Karpas-422 (cell line): ENCODE data around the gene ZNF710. TPM values are rescaled to one million over a fixed set of nuclear protein-coding genes. Genes with fewer than 3 reads are reported as not detected.
"Not testable (repeated sequence)": the region's sequence is repeated elsewhere in the genome, so short reads cannot be mapped to it uniquely, and the experiment has no call there.

Experiments used
- DNase-seq: peaks from one replicate; pipeline ENCODE4 v3.0.0-alpha.2; 2015
- H2AFZ ChIP-seq: fragments of 200-600 bp; sonication (generic); 2 replicates; pipeline ENCODE4 v1.6.1; 2014; ENCODE audit warnings: antibody characterized with exemption, low read length, mixed read lengths
- H3K27ac ChIP-seq: fragments of 200-600 bp; sonication (generic); 2 replicates; pipeline ENCODE4 v1.5.1; 2014; ENCODE audit warnings: mild to moderate bottlenecking, low read length, moderate library complexity
- H3K27me3 ChIP-seq: fragments of 200-600 bp; sonication (generic); 2 replicates; pipeline ENCODE4 v1.6.1; 2014; ENCODE audit warnings: low read length, mixed read lengths
- H3K36me3 ChIP-seq: fragments of 200-600 bp; sonication (generic); 2 replicates; pipeline ENCODE4 v1.6.1; 2014; ENCODE audit warnings: low read length, mixed read lengths; ENCODE audit not compliant: insufficient read depth
- H3K4me1 ChIP-seq: fragments of 200-600 bp; sonication (generic); 2 replicates; pipeline ENCODE4 v1.6.1; 2014; ENCODE audit warnings: mild to moderate bottlenecking, low read length, mixed read lengths
- H3K4me2 ChIP-seq: fragments of 200-600 bp; sonication (generic); 2 replicates; pipeline ENCODE4 v1.6.1; 2014; ENCODE audit warnings: low read length, low read depth, mild to moderate bottlenecking; ENCODE audit not compliant: poor library complexity, severe bottlenecking
- H3K4me3 ChIP-seq: fragments of 200-600 bp; sonication (generic); 2 replicates; pipeline ENCODE4 v1.5.1; 2014; ENCODE audit warnings: mild to moderate bottlenecking, antibody characterized with exemption, low read length, mixed read lengths
- H3K79me2 ChIP-seq: fragments of 200-600 bp; sonication (generic); 2 replicates; pipeline ENCODE4 v1.6.1; 2014; ENCODE audit warnings: mild to moderate bottlenecking, low read length, mixed read lengths
- H3K9ac ChIP-seq: fragments of 200-600 bp; sonication (generic); 2 replicates; pipeline ENCODE4 v1.6.0; 2014; ENCODE audit warnings: low read length
- H3K9me2 ChIP-seq: fragments of 200-600 bp; sonication (generic), shearing (Covaris generic); replicated peaks from 2 replicates; pipeline ENCODE4 v1.6.0; 2014; ENCODE audit warnings: mild to moderate bottlenecking, low read length, moderate library complexity; ENCODE audit not compliant: insufficient read depth
- H3K9me3 ChIP-seq: fragments of 300-700, 200-600 bp; sonication (generic); 2 replicates; pipeline ENCODE4 v1.6.1; 2014; ENCODE audit warnings: low read length, mixed read lengths
- H4K20me1 ChIP-seq: fragments of 200-600 bp; sonication (generic); 2 replicates; pipeline ENCODE4 v1.6.1; 2014; ENCODE audit warnings: mild to moderate bottlenecking, antibody characterized with exemption, low read length, low read depth; ENCODE audit not compliant: insufficient read depth
- total RNA-seq: library from RNA; depleted of rRNA; stranded (reverse); fragments of >200 nt; shearing (Covaris generic); gene quantifications from 2 replicates; pipeline ENCODE4 v1.2.3, GENCODE V29; 2014; ENCODE audit warnings: low replicate concordance

Gene ZNF710
- total RNA-seq, 1 experiment from 2014 or later = 25.2 TPM

GRCh38 chr15:89971592-89971997 is 29.5 kb upstream of the ZNF710 start:
- H3K36me3 ChIP-seq = no peaks in the 10 kb centered on the region
- no peaks in the 10 kb centered on the region; the same call in 1 of the 2 replicates for H3K27me3 ChIP-seq
- H3K79me2 ChIP-seq = no peaks in the 10 kb centered on the region
- no peaks in the 10 kb centered on the region for H3K9me3 ChIP-seq
- H3K4me3 ChIP-seq = no peak overlapping the region
- H2AFZ ChIP-seq = peak overlapping the region; percentile 34; the same call in 1 of the 2 replicates
- H3K9me2 ChIP-seq = no peaks in the 10 kb centered on the region
- peak; percentile 92 for DNase-seq
- H4K20me1 ChIP-seq = no peaks in the 10 kb centered on the region
- H3K4me2 ChIP-seq = peak overlapping the region; percentile 9
- H3K27ac ChIP-seq = no peak overlapping the region
- peaks cover 20% of the 10 kb centered on the region for H3K4me1 ChIP-seq
- no peak overlapping the region for H3K9ac ChIP-seq

DNA sequence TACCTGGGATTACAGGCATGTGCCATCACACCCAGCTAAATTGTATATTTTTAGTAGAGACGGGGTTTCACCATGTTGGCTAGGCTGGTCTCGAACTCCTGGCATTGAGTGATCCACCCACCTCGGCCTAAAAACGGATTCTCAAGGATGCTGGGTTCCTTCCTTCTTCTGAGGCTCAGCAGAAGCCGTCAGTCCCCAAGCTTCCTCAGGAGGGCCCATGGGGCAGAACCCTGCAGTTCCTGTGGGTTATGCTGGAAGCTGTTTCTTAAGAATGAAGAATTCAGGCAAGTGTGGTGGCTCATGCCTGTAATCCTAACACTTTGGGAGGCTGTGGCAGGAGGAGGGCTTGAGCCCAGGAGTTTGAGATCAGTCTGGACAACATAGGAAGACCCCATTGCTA is 29.0 kb upstream of the ZNF710 start:
- Histone ChIP-seq H2AFZ (peak overlapping the region; percentile 34; the same call in 1 of the 2 replicates), H3K9ac (no peak overlapping the region), H3K27ac (no peak overlapping the region), H3K27me3 (no peaks in the 10 kb centered on the region; the same call in 1 of the 2 replicates), H3K36me3 (no peaks in the 10 kb centered on the region), H3K4me2 (no peak overlapping the region), H3K4me3 (no peak overlapping the region), H3K4me1 (peaks cover 20% of the 10 kb centered on the region), H4K20me1 (no peaks in the 10 kb centered on the region), H3K79me2 (no peaks in the 10 kb centered on the region), H3K9me3 (no peaks in the 10 kb centered on the region), H3K9me2 (no peaks in the 10 kb centered on the region)
- no peak for DNase-seq

GRCh38 chr15:89975482-89976245 is 25.5 kb upstream of the ZNF710 start:
- Histone ChIP-seq H3K4me2 (no peak overlapping the region), H3K9ac (no peak overlapping the region), H3K9me3 (no peaks in the 10 kb centered on the region), H3K4me3 (no peak overlapping the region), H2AFZ (no peak overlapping the region), H3K27me3 (no peaks in the 10 kb centered on the region; the same call in 1 of the 2 replicates), H3K79me2 (no peaks in the 10 kb centered on the region), H3K36me3 (no peaks in the 10 kb centered on the region), H3K27ac (no peak overlapping the region), H4K20me1 (no peaks in the 10 kb centered on the region), H3K4me1 (peaks cover 20% of the 10 kb centered on the region), H3K9me2 (no peaks in the 10 kb centered on the region)
- DNase-seq = no peak

GRCh38 chr15:89976246-89976600 is 24.9 kb upstream of the ZNF710 start:
- no peak overlapping the region for H2AFZ ChIP-seq
- H3K9me2 ChIP-seq = no peaks in the 10 kb centered on the region
- no peaks in the 10 kb centered on the region for H3K36me3 ChIP-seq
- H3K79me2 ChIP-seq = no peaks in the 10 kb centered on the region
- no peaks in the 10 kb centered on the region for H3K9me3 ChIP-seq
- H3K4me3 ChIP-seq = no peak overlapping the region
- H3K27ac ChIP-seq = no peak overlapping the region
- H3K27me3 ChIP-seq = no peaks in the 10 kb centered on the region; the same call in 1 of the 2 replicates
- H3K4me2 ChIP-seq = no peak overlapping the region
- DNase-seq = no peak
- H3K4me1 ChIP-seq = peaks cover 20% of the 10 kb centered on the region
- H4K20me1 ChIP-seq = no peaks in the 10 kb centered on the region
- H3K9ac ChIP-seq = no peak overlapping the region

GRCh38 chr15:89977836-89978235 is 23.3 kb upstream of the ZNF710 start:
- peaks cover 13% of the 10 kb centered on the region for H3K4me1 ChIP-seq
- H4K20me1 ChIP-seq, H3K9me2 ChIP-seq, H3K27ac ChIP-seq, H3K27me3 ChIP-seq, H3K36me3 ChIP-seq, H3K79me2 ChIP-seq, H3K9ac ChIP-seq, H3K4me2 ChIP-seq, H2AFZ ChIP-seq, H3K9me3 ChIP-seq, H3K4me3 ChIP-seq, DNase-seq: not testable (repeated sequence)

- Histone ChIP-seq H3K36me3 (no peaks in the 10 kb centered on the region), H3K9ac (no peak overlapping the region), H3K79me2 (no peaks in the 10 kb centered on the region), H3K27me3 (no peaks in the 10 kb centered on the region; the same call in 1 of the 2 replicates), H3K9me2 (no peaks in the 10 kb centered on the region), H3K27ac (no peak overlapping the region), H3K4me3 (no peak overlapping the region), H4K20me1 (no peaks in the 10 kb centered on the region), H3K9me3 (no peaks in the 10 kb centered on the region), H3K4me2 (no peak overlapping the region), H2AFZ (no peak overlapping the region), H3K4me1 (peaks cover 13% of the 10 kb centered on the region)
- no peak for DNase-seq
Observed at GRCh38 chr15:89978914-89979313, 22.2 kb upstream of the ZNF710 start.

DNA sequence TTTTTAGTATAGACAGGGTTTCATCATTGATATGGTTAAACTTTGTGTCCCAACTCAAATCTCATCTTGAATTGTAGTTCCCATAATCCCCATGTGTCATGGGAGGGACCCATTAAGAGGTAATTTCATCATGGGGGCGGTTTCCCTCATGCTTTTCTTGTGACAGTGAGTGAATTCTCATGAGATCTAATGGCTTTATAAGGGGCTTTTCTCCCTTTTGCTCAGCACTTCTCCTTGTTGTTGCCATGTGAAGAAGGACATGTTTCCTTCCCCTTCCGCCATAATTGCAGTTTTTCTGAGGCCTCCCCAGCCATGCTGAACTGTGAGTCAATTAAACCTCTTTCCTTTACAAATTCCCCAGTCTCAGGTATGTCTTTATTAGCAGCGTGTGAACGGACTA is 20.2 kb upstream of the ZNF710 start:
- Histone ChIP-seq H2AFZ (no peak overlapping the region), H3K9ac (no peak overlapping the region), H3K27me3 (no peaks in the 10 kb centered on the region; the same call in 1 of the 2 replicates), H3K36me3 (no peaks in the 10 kb centered on the region), H3K9me2 (no peaks in the 10 kb centered on the region), H4K20me1 (no peaks in the 10 kb centered on the region), H3K27ac (no peak overlapping the region), H3K9me3 (no peaks in the 10 kb centered on the region), H3K79me2 (no peaks in the 10 kb centered on the region), H3K4me1 (no peaks in the 10 kb centered on the region), H3K4me3 (no peak overlapping the region), H3K4me2 (no peak overlapping the region)
- DNase-seq = no peak

DNA sequence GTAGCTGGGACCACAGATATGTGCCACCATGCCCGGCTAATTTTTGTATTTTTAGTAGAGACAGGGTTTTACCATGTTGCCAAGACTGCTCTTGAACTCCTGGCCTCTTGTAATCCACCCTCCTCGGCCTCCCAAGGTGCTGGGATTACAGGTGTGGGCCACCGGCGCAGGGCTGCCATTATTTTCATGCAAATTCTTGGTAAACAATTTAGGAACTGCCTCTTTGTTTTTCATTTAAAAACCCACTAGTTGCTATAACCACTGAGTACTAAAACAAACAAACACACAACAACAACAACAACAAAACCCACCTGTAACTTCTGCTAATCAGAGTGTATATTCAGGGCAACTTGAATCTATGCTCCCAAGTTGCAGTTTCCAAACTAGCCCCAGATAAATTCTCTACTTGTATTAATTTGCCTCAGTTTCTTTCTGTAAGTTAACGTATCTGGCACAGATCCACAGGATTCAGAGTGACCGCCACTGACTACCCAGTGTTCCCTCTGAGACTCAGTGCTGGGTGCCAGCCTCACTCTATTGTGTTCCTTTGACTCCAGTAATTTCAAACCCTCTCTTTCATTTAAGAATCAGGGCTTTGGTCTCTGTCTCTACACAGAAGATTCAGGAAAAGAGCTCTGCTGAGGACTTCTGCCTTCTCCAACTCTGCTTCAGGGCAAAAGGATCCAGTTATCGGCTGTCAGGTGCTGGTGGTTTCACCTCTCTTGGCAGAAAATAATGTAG is 18.6 kb upstream of the ZNF710 start:
- Histone ChIP-seq H3K4me1 (no peaks in the 10 kb centered on the region), H2AFZ (no peak overlapping the region), H3K27ac (no peak overlapping the region), H3K9me3 (no peaks in the 10 kb centered on the region), H3K4me3 (no peak overlapping the region), H3K36me3 (no peaks in the 10 kb centered on the region), H3K27me3 (no peaks in the 10 kb centered on the region), H4K20me1 (no peaks in the 10 kb centered on the region), H3K9ac (no peak overlapping the region), H3K9me2 (no peaks in the 10 kb centered on the region), H3K79me2 (no peaks in the 10 kb centered on the region), H3K4me2 (no peak overlapping the region)
- no peak for DNase-seq
